Spleen (tissue), 11 donors: ENCODE data around the gene TLR9. TPM values are rescaled to one million over a fixed set of nuclear protein-coding genes. Genes with fewer than 3 reads are reported as not detected.

Experiments
- DNase-seq: peaks from one replicate; pipeline ENCODE4 v3.0.0-alpha.2; 2020
- H3K27ac ChIP-seq, 8 donors: fragments of 200-600 bp; sonication (generic) in 7 of 8; 1 replicate in 4 of 8; 2 replicates in 4 of 8; pipeline versions ENCODE4 v1.5.0 to v1.8.0; 2016 to 2021; ENCODE audit warnings: inconsistent platforms in 4 of 8, mild to moderate bottlenecking in 4 of 8, moderate library complexity in 1 of 8
- H3K27me3 ChIP-seq, 7 donors: fragments of 200-600 bp; sonication (generic) in 6 of 7; replicated peaks in 1 of 7; 1 replicate in 4 of 7; 2 replicates in 3 of 7; pipeline versions ENCODE4 v1.5.0 to v1.8.0; 2016 to 2021; ENCODE audit warnings: inconsistent platforms in 3 of 7, mild to moderate bottlenecking in 1 of 7
- H3K36me3 ChIP-seq, 6 donors: fragments of 200-600 bp; sonication (generic) in 5 of 6; 1 replicate in 4 of 6; 2 replicates in 2 of 6; pipeline versions ENCODE4 v1.5.0 to v1.8.0; 2016 to 2021; ENCODE audit warnings: inconsistent platforms in 2 of 6
- H3K4me1 ChIP-seq, 6 donors: fragments of 200-600 bp; sonication (generic) in 5 of 6; 1 replicate in 3 of 6; 2 replicates in 3 of 6; pipeline versions ENCODE4 v1.5.0 to v1.8.0; 2016 to 2021; ENCODE audit warnings: inconsistent platforms in 3 of 6
- H3K4me3 ChIP-seq, 8 donors: fragments of 200-600 bp; sonication (generic) in 7 of 8; 1 replicate in 4 of 8; 2 replicates in 4 of 8; pipeline versions ENCODE4 v1.5.0 to v1.8.0; 2016 to 2021; ENCODE audit warnings: inconsistent platforms in 4 of 8, mild to moderate bottlenecking in 4 of 8, moderate library complexity in 2 of 8
- H3K9me3 ChIP-seq, 8 donors: fragments of 200-600 bp; sonication (generic) in 7 of 8; 1 replicate in 4 of 8; 2 replicates in 4 of 8; pipeline versions ENCODE4 v1.5.0 to v1.8.0; 2016 to 2021; ENCODE audit warnings: inconsistent platforms in 4 of 8
- CTCF ChIP-seq, 11 experiments: fragments of 200-600 bp in 7 of 11; fragments of 450-650 bp in 4 of 11; sonication (generic) in 4 of 11; IDR thresholded peaks in 8 of 11; conservative IDR thresholded peaks in 3 of 11; 1 replicate in 7 of 11; 2 replicates in 4 of 11; pipeline versions ENCODE4 v1.4.0 to v1.8.0; 2016 to 2021; ENCODE audit warnings: antibody characterized with exemption in 11 of 11, inconsistent platforms in 4 of 11, mild to moderate bottlenecking in 1 of 11
- POLR2A ChIP-seq, 3 donors: fragments of 450-650 bp; IDR thresholded peaks; one replicate each; pipeline ENCODE4 v1.5.1; 2017; ENCODE audit warnings: antibody characterized with exemption in 3 of 3, mild to moderate bottlenecking in 1 of 3
- POLR2AphosphoS5 ChIP-seq, 3 donors: sonication (generic); formaldehyde crosslinking; IDR thresholded peaks; one replicate each; pipeline ENCODE4 v1.5.1; 2017; ENCODE audit warnings: antibody characterized with exemption in 3 of 3
- WGBS, 5 donors: extraction: QIAGEN DNeasy Blood & Tissue Kit in 3 of 5; methylation state at CpG; one replicate each; pipeline versions ENCODE4 v1.1.5 to v1.1.7; 2013 to 2018; 5-methylcytosine and 5-hydroxymethylcytosine counted together
- intact Hi-C: fragments of 100-400 bp; cut with DNase I; formaldehyde crosslinking; loops from one replicate; pipeline ENCODE4 v1.15.0; 2023; ENCODE audit warnings: low total_unique reads
- polyA plus RNA-seq, 3 donors: library from polyadenylated mRNA; stranded (reverse); fragments of 200-250 nt; gene quantifications; one replicate each; pipeline ENCODE4 v1.2.1, GENCODE V29; 2013
- total RNA-seq, 7 donors: library from RNA; depleted of rRNA in 3 of 7; stranded (reverse); fragments of >200 nt in 3 of 7; fragmentation: NEBNext Ultra II Directional in 4 of 7; extraction: Animal tissue kit (Norgen Biotek cat#: 25700) in 4 of 7; gene quantifications; one replicate each; pipeline versions ENCODE4 v1.1.0 to v1.2.1, GENCODE V29; 2016 to 2021
- donor health status: healthy with polysubstance abuse.
- donor health status: DM: no; HTN: no; CAD: no; lungs with moderate emphysema.
- donor health status: DM: no; HTN: no; CAD: no.
- donor health status: Bipolar disorder and iron deficiency.
- donor health status: healthy.
- donor health status: DM: no; HTN: no; CAD: no.
- donor health status: DM: yes; HTN: yes; CAD: no.

Gene TLR9
- total and polyA plus RNA-seq, 10 donors = 0.55 to 7.7 (median 3.8) TPM; not detected in 1

- Histone ChIP-seq H3K4me1 (peaks cover 3 to 75% (median 55%) of the 10 kb centered on the region in 6 donors), H3K27ac (no peak overlapping the region), H3K36me3 (peaks cover 6 to 87% (median 54%) of the 10 kb centered on the region in 6 donors), H3K4me3 (no peak overlapping the region), H3K27me3 (no peaks in the 10 kb centered on the region), H3K9me3 (no peaks in the 10 kb centered on the region)
- intact Hi-C loops = loop anchor here (5.0 kb wide), 1 partner anchor 107 kb away; no protein-coding TSS in a partner anchor
- WGBS, 5 donors = 92 to 98% (median 94%) methylated on average over 6 of the region's 6 CpGs
- TF ChIP-seq CTCF (IDR thresholded peaks at IDR 0.05 in 8 of 11, conservative IDR thresholded peaks at IDR 0.05 in 3 of 11) (no peak), POLR2AphosphoS5 (IDR thresholded peaks at IDR 0.05) (no peak), POLR2A (IDR thresholded peaks at IDR 0.05) (no peak)
- no peak for DNase-seq
These were observed 5.0 kb upstream of the TLR9 start for GRCh38 chr3:52230461-52230860.

GRCh38 chr3:52229656-52230055 lies 4.2 kb upstream of the TLR9 start:
- TF ChIP-seq CTCF (IDR thresholded peaks at IDR 0.05 in 8 of 11, conservative IDR thresholded peaks at IDR 0.05 in 3 of 11) (no peak), POLR2A (IDR thresholded peaks at IDR 0.05) (no peak), POLR2AphosphoS5 (IDR thresholded peaks at IDR 0.05) (no peak)
- intact Hi-C loops = loop anchor here (5.0 kb wide), 1 partner anchor 108 kb away; no protein-coding TSS in a partner anchor
- Histone ChIP-seq H3K27ac (no peak overlapping the region), H3K27me3 (no peaks in the 10 kb centered on the region), H3K36me3 (peaks cover 6 to 79% (median 53%) of the 10 kb centered on the region in 6 donors), H3K4me1 (peaks cover 3 to 75% (median 51%) of the 10 kb centered on the region in 6 donors), H3K4me3 (no peak overlapping the region), H3K9me3 (no peaks in the 10 kb centered on the region)
- 95 to 99% (median 97%) methylated on average over 10 to 13 of the region's 13 CpGs; no CpG with 5 or more reads in 1 of the 5 donors for WGBS, 5 donors
- DNase-seq = no peak

GRCh38 chr3:52228751-52229291 lies 3.4 kb upstream of the TLR9 start:
- TF ChIP-seq POLR2A (IDR thresholded peaks at IDR 0.05) (no peak), POLR2AphosphoS5 (IDR thresholded peaks at IDR 0.05) (peak in 1 of 3 donors; percentile 32)
- Histone ChIP-seq H3K4me1 (peaks cover 3 to 75% (median 53%) of the 10 kb centered on the region in 6 donors), H3K27me3 (no peaks in the 10 kb centered on the region), H3K36me3 (peaks cover 6 to 72% (median 49%) of the 10 kb centered on the region in 6 donors), H3K4me3 (no peak overlapping the region), H3K9me3 (no peaks in the 10 kb centered on the region), H3K27ac (no peak overlapping the region)
- WGBS, 5 donors = 92 to 98% (median 96%) methylated on average over 7 to 21 of the region's 21 CpGs
- intact Hi-C loops = no loop called here
- no peak for DNase-seq

- Histone ChIP-seq H3K4me1 (peaks cover 3 to 75% (median 57%) of the 10 kb centered on the region in 6 donors), H3K4me3 (no peak overlapping the region), H3K9me3 (no peaks in the 10 kb centered on the region), H3K27me3 (no peaks in the 10 kb centered on the region), H3K27ac (peak overlapping the region in 1 of 8 donors; percentile 90), H3K36me3 (peaks cover 6 to 72% (median 48%) of the 10 kb centered on the region in 6 donors)
- no peak for DNase-seq
- WGBS, 5 donors = 84 to 95% (median 91%) methylated on average over 6 to 10 of the region's 10 CpGs
- TF ChIP-seq POLR2A (IDR thresholded peaks at IDR 0.05) (no peak), CTCF (IDR thresholded peaks at IDR 0.05 in 8 of 11, conservative IDR thresholded peaks at IDR 0.05 in 3 of 11) (no peak)
- intact Hi-C loops = no loop called here
These were observed 2.8 kb upstream of the TLR9 start for GRCh38 chr3:52228266-52228665.
